Measurements from ENCODE around the gene LRRC17. TPM values are rescaled to one million over a fixed set of nuclear protein-coding genes. Genes with fewer than 3 reads are reported as not detected.
"Not testable (repeated sequence)": the region's sequence is repeated elsewhere in the genome, so short reads cannot be mapped to it uniquely, and the experiment has no call there.

Gene LRRC17
- polyA plus RNA-seq, 3 donors = 58.4 to 82.9 (median 62.1) TPM

GRCh38 chr7:102934239-102934638 is 21.4 kb downstream of the LRRC17 start:
- no peak for DNase-seq

GRCh38 chr7:102934701-102935100 is 21.9 kb downstream of the LRRC17 start:
- no peak for DNase-seq

DNA sequence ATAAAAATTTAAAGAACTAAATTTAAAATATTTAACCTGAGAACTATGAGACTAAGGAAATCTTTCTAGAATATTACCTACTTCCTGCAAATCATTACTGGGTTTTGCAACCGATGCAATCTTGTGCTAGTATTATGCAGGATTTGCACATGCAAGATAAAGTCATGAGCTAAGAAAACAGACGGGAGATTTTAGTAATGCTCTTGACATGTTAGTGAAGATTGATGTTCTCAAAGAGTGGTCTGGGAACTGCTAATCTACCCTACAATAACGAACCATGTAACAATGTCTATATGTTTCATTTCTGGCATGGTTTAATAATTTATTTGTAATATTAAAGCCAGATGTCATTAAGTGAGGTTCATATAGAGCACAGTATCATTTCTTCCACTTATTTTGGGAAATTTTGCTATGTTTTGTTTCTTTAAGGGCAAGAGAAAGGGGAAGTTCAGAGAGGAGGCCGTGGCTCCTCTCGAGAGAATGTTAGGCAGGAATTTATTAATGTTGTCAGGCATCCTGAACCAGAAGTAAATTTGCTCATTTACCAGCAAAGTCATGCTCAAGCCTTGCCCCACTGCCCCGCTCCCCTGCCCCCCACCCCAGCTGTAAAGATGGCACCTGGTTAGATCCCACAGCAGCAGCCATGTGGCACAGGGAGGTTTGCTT is 22.8 kb downstream of the LRRC17 start:
- no peak for DNase-seq

- DNase-seq = no peak
Observed at GRCh38 chr7:102938679-102939078, 25.9 kb downstream of the LRRC17 start.

GRCh38 chr7:102942181-102942866 is 29.5 kb downstream of the LRRC17 start:
- no peak for DNase-seq

DNA sequence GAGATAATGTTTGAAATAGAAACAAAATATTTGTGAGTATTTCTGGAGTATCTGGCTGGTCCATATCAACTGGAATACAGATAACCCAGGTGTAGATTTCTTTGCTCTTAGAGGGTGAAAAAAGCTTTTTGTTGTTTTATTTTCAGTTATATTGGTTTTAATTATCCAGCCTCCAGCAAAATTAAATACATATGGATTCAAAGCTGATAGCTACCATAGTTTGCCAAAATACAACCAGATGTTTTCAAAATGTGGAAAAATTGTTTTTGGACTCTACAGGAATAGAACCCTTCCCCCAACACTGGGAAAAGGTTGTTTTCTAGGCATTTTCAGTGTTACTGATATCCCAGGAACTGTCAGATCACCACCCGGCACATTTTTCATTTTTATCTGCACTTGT is 30.1 kb downstream of the LRRC17 start:
- DNase-seq = no peak

DNA sequence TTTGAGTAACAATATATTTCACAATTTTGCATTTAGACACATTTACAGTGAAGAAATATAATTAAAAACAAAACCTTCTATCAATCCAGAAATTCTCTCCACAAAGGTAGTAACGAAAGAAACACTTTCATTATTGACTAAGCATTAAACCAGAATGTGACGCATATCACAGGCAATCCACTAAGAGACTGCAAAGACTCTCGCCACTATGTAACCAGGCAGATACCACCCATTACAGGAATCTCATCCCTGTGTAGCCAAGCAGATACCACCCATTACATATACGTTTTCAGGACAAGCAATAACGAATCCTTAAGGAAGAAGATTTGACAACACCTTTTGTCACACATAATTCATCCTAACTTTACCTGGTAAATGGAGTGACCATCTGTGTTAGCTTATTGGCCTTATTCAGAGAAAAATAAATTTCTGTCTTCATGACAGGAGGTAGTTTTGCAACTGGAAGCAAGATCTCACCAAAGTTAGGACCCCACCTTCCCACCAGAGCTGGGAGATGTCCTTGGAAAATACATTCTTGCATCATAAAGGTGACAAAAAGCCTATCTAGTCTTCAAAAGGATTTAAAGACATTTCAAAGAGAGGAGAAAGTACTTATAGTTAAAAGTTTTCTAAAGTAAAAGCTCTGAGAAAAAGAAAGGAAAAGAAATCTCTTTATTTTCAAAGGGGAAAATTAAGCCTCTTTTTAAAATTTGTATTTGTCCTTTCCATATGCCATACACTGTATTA is 30.8 kb downstream of the LRRC17 start:
- DNase-seq = no peak

GRCh38 chr7:102944241-102944640 is 31.4 kb downstream of the LRRC17 start:
- DNase-seq = no peak

GRCh38 chr7:102951839-102952238 is 39.0 kb downstream of the LRRC17 start:
- DNase-seq = no peak

DNA sequence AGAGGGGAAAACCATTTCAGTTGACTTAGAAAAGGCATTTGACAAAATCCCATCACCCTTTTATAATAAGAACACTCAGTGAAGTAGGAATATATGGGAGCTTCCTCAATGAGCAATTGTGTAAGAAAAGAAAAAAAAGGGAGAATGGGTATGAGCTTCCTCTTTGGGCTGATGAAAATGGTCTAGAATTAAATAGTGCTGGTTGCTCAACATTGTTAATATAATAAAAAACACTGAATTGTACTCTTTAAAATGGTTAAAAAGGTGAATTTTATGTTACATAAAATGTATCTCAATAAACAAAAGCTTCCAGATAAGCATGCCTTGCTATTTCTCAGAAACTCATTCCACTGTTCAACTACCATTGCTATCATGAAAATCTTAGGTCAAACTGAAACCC is 40.6 kb downstream of the LRRC17 start:
- DNase-seq = no peak

DNA sequence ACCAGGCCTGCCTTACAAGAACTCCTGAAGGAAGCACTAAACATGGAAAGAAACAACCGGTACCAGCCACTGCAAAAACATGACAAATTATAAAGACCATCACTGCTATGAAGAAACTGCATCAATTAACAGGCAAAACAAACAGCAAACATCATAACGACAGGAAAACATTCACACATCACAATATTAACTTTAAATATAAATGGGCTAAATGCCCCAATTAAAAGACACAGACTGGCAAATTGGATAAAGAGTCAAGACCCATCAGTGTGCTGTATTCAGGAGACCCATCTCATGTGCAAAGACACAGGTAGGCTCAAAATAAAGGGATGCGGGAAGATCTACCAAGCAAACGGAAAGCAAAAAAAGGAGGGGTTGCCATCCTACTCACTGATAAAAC is 41.6 kb downstream of the LRRC17 start:
- not testable (repeated sequence) for DNase-seq

- DNase-seq = not testable (repeated sequence)
Observed at GRCh38 chr7:102958004-102958403, 45.2 kb downstream of the LRRC17 start.

GRCh38 chr7:102961993-102962392 is 49.2 kb downstream of the LRRC17 start:
- DNase-seq = not testable (repeated sequence)

DNA sequence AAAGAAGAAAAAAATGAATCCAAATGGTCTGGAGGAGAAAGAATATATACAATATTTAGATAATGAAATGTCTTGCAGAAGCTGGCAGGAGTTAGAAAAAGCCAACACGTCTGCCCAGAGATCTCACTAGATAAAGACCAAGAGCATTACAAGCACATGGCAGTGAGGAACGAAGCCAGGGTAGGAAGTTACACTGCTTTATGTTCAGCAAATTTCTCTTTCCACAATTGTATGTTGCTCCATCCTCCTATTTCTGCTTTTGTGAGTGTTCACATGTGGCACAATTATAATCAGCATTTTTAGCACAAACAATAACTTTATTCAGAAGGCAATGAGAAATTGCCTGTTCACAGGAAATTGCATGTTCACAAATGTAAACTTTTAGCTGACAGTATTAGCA is 53.7 kb downstream of the LRRC17 start:
- DNase-seq = no peak

DNA sequence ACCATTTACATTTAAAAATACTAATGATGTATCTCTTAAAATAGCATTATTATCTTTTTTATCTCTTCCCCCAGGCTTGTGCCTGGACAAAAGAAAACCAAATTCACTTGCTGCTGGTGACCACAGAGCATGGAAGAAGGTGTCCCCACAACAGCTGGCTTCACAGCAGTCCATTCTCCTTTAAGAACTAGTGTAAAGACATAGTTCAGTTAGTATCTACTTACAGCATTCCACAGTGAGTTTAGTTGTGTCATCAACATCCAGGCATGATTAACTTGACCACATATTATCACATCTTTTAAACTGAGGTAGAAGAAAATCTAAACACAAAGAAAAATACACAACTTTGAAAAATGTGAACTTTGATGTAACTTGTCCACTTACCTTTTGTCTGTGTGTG is 55.0 kb downstream of the LRRC17 start:
- DNase-seq = no peak

- DNase-seq = no peak
Observed at GRCh38 chr7:102973096-102973802, 60.4 kb downstream of the LRRC17 start.

DNA sequence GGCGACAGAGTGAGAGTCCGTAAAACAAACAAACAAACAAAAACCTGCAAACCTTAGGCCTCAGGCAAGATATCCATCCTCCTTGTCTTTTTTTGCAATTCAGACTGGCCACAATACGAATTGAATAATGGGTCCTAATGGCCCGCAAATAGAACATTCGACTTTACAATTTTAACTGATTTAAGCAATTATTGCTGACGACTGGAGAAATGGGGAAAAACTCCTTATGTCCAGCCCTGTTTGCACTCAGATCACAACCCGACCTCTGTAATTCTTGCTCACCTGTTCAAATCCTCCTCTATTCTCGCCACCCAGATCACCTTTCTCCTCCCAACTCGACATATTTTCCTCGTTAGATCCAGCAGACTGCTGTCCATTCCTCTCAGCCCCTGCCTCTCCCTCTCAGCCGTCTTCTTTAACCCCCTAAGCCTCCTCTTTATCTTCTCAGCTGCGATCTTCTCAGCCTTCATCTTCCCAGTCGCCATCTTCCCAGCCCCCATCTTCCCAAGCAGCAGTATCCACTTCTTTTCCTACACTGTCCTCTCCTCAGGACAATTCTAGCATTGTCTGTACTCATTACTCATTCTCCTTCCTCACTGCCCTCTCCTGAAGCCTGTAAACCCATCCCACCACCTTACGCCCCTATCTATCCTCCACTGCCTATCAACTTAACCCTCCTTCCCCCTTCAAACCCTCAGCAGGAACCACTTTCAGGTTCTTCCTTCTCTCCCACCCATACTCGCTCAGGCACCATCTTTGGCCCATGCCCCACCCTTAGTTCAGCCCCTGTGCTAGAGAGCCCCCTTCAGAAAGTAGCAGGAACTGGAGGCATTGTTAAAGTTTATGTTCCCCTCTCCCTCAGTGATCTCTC is 61.8 kb downstream of the LRRC17 start:
- DNase-seq = no peak

- DNase-seq = no peak
Observed at GRCh38 chr7:102975854-102976253, 63.1 kb downstream of the LRRC17 start.

- no peak for DNase-seq
Observed at GRCh38 chr7:102976493-102976892, 63.7 kb downstream of the LRRC17 start.

DNA sequence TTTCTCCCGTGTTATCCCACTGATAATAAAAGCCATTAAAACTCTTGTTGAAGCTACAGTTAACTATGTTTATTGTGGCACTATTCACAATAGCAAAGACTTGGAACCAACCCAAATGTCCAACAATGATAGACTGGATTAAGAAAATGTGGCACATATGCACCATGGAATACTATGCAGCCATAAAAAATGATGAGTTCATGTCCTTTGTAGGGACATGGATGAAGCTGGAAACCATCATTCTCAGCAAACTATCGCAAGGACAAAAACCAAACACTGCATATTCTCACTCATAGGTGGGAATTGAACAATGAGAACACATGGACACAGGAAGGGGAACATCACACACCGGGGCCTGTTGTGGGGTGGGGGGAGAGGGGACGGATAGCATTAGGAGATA is 64.8 kb downstream of the LRRC17 start:
- not testable (repeated sequence) for DNase-seq

DNA sequence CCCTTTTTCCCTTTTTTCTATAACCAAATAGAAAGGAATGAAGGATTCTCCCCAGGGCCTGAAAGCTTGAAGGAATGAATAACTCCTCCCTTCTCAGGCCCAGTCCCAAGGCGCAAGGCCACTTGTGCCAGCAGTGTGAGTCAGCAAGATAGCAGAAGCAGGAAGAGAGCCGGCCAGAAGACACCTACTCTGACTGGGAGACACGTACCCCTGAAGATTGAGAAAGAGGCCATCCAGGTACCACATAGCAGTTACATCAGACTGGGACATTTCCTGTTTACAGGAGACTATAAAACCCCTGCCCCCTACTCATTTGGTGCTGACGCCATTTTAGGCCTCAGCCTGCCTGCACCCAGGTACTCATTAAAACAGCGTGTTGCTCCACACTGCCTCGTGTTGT is 65.5 kb downstream of the LRRC17 start:
- DNase-seq = no peak

Data from renal pelvis (tissue), 4 donors.